ENCODE data around the gene BPIFB1.

Gene BPIFB1, protein sequence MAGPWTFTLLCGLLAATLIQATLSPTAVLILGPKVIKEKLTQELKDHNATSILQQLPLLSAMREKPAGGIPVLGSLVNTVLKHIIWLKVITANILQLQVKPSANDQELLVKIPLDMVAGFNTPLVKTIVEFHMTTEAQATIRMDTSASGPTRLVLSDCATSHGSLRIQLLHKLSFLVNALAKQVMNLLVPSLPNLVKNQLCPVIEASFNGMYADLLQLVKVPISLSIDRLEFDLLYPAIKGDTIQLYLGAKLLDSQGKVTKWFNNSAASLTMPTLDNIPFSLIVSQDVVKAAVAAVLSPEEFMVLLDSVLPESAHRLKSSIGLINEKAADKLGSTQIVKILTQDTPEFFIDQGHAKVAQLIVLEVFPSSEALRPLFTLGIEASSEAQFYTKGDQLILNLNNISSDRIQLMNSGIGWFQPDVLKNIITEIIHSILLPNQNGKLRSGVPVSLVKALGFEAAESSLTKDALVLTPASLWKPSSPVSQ

GRCh38 chr20:33282991-33283555, at the start of gene BPIFB1:
Gene BPIFB1, plus strand, starts transcription at chr20:33283214. Its CDS starts 2,860 bp downstream, at chr20:33286074.
- no peaks in the 10 kb centered on the region for H3K9me3 Mint-ChIP-seq
- ATAC-seq, result no peak
- H3K27me3 Mint-ChIP-seq, result peaks cover 70% of the 10 kb centered on the region
- no peak within 1 kb of the TSS for H3K4me3 Mint-ChIP-seq
- no peak within 1 kb of the TSS for H3K27ac Mint-ChIP-seq
- no peaks in the 10 kb centered on the region for H3K4me1 Mint-ChIP-seq
- no peaks in the 10 kb centered on the region for H3K36me3 Mint-ChIP-seq

GRCh38 chr20:33234050-33234449, 49.0 kb upstream of the BPIFB1 start:
- Mint-ChIP-seq H3K27me3 (peaks cover 66% of the 10 kb centered on the region), H3K9me3 (peaks cover 3% of the 10 kb centered on the region), H3K36me3 (no peaks in the 10 kb centered on the region), H3K27ac (no peak overlapping the region), H3K4me3 (no peak overlapping the region), H3K4me1 (peaks cover 6% of the 10 kb centered on the region)
- ATAC-seq, result no peak

DNA sequence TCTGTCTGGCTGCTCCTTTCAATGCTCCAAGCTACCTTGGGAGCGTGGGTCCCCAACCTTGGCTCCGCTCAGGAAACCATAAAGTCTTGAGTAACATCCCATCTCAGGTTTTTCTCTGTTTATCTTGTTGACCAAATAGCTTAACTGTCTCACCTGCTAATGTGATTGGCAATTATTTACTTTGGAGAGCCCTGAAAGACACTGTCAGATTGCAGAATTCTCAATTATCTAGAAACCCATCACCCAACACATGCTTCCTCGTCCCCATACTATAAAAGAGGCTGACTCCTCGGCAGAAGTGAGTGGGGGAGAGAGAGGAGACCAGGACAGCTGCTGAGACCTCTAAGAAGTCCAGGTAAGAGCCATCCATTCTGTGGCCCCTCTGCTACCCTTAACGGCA, 47.3 kb upstream of the BPIFB1 start, which contains the start of gene BPIFA1:
Gene BPIFA1 (plus strand): TSS at position 301 of the 400 bp plus-strand sequence. CDS start 1,716 bp downstream, outside the sequence.
- ATAC-seq, result no peak
- no peaks in the 10 kb centered on the region for H3K36me3 Mint-ChIP-seq
- H3K9me3 Mint-ChIP-seq, result peaks cover 3% of the 10 kb centered on the region
- peaks cover 6% of the 10 kb centered on the region for H3K4me1 Mint-ChIP-seq
- H3K27ac Mint-ChIP-seq, result no peak within 1 kb of the TSS
- no peak within 1 kb of the TSS for H3K4me3 Mint-ChIP-seq
- peaks cover 70% of the 10 kb centered on the region for H3K27me3 Mint-ChIP-seq

DNA sequence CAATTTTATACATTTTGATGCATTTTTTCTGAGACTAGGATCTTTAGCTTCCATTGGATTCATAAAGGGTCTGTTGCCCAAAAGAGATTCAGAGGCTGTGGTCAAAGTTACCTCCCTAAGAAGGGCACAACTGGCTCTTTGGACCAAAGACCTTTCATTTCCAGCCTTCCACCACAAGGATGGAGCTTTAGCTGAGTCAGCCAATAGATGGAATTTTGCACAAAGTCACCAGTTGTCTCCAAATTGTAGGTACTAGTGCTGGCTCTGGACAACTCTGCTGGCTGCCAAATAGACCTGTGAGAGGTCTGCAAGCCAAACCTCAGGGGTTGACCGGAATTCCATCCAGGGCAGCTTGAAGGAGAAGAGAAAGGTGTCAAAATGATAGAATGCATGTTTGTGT, 46.7 kb upstream of the BPIFB1 start:
- Mint-ChIP-seq H3K27ac (no peak overlapping the region), H3K9me3 (no peaks in the 10 kb centered on the region), H3K27me3 (peaks cover 64% of the 10 kb centered on the region), H3K36me3 (no peaks in the 10 kb centered on the region), H3K4me1 (no peaks in the 10 kb centered on the region), H3K4me3 (no peak overlapping the region)
- ATAC-seq, result no peak

- H3K4me3 Mint-ChIP-seq, result no peak overlapping the region
- H3K27ac Mint-ChIP-seq, result no peak overlapping the region
- no peaks in the 10 kb centered on the region for H3K36me3 Mint-ChIP-seq
- H3K4me1 Mint-ChIP-seq, result no peaks in the 10 kb centered on the region
- no peaks in the 10 kb centered on the region for H3K9me3 Mint-ChIP-seq
- no peak for ATAC-seq
- peaks cover 48% of the 10 kb centered on the region for H3K27me3 Mint-ChIP-seq
These were observed 45.0 kb upstream of the BPIFB1 start for GRCh38 chr20:33237989-33238388.

DNA sequence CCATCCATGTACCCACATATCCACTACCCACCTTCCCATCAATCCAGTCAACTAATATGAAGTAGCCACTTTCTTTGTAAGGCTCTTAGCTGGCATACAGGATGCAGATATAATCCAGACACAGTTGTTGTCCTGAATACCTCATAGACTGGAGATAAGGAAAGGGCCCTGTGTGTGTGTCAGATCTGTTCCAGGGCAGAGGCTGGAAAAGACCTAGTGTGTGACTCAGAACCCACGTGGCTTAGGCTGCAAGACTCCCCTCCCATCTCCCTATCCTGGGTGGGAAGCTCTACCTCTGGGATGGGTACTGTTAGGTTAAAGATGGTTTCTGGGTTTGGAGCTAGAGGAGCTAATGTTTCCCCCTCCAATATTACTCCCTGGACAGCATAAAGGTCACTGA, 43.6 kb upstream of the BPIFB1 start:
- H3K27me3 Mint-ChIP-seq, result peaks cover 35% of the 10 kb centered on the region
- ATAC-seq, result no peak
- no peaks in the 10 kb centered on the region for H3K36me3 Mint-ChIP-seq
- no peaks in the 10 kb centered on the region for H3K4me1 Mint-ChIP-seq
- H3K9me3 Mint-ChIP-seq, result no peaks in the 10 kb centered on the region
- H3K27ac Mint-ChIP-seq, result no peak overlapping the region
- H3K4me3 Mint-ChIP-seq, result no peak overlapping the region

- Mint-ChIP-seq H3K4me3 (no peak overlapping the region), H3K36me3 (no peaks in the 10 kb centered on the region), H3K27ac (no peak overlapping the region), H3K4me1 (no peaks in the 10 kb centered on the region), H3K27me3 (peaks cover 29% of the 10 kb centered on the region), H3K9me3 (no peaks in the 10 kb centered on the region)
- no peak for ATAC-seq
These were observed 42.9 kb upstream of the BPIFB1 start for GRCh38 chr20:33239979-33240736.

DNA sequence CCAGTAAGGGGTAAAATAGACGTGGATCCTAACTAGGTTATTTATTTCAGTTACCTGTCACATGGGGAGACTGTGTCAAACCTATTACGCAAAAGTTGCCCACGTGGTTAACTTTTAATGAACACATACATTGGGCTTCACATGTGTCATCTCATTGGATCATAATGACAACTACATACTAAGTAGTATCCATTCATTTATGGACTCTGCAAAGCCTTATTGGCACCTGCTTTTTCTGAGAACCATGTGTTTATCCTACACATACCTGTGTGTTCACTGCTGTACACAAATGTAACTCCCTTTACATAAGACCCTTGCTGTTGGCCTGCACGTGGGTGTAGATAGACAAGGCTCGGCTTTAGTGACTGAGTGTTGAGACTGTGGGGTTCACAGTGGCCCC, 42.1 kb upstream of the BPIFB1 start:
- Mint-ChIP-seq H3K4me3 (no peak overlapping the region), H3K9me3 (no peaks in the 10 kb centered on the region), H3K36me3 (no peaks in the 10 kb centered on the region), H3K4me1 (no peaks in the 10 kb centered on the region), H3K27ac (no peak overlapping the region), H3K27me3 (peaks cover 29% of the 10 kb centered on the region)
- ATAC-seq, result no peak

DNA sequence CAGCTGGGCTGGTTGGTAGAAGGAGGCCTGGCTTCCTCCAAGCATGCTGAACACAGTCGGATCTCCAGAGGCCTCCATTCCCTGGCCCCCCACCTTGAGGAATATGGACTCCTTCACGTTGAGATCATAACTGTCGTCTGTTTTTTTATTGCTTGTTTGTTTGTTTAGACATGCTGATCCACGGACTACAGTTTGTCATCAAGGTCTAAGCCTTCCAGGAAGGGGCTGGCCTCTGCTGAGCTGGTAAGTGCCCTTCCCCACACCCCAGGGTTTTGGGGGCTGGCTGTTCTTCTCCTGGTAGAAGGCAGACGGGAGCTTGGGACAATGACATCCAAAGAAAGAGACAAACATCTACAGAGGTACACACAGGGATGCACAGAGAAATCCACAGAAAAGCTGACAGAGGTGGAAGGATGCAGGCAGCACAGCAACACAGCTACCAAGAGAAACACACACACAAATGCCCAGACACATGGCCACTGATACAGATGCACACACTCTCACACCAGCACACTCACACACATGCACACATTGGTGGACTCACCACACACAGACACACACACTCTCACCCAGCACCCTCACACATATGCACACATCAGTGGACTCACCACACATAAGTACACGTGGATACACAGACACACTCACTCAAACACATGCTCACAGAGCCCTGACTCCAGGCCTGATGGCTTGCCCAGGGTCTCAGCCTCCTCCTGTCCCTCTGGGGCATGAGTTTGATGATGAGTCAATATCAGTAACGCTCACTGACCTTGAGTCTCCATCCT, 40.5 kb upstream of the BPIFB1 start:
- H3K9me3 Mint-ChIP-seq, result no peaks in the 10 kb centered on the region
- no peak for ATAC-seq

DNA sequence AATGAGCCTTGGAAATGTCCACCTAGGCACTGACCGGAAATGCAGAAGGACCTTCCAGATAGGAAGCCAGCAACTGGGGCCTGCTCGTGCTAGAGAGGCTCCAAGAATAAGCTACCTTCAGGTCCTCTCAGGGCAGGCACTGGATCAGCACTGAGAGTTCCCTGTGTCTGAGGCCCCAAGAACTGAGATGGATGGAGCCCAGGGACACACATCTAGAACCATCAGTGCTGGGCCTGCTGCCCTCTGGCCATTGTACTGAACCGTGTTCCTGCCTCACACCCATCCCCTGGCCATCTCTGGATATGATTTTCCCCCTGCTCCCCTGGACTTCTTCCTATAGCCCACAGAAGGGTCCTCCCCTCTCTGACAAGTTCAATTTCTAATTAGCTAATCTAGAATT, 36.9 kb upstream of the BPIFB1 start:
- no peaks in the 10 kb centered on the region for H3K4me1 Mint-ChIP-seq
- H3K9me3 Mint-ChIP-seq, result no peaks in the 10 kb centered on the region
- ATAC-seq, result no peak
- no peaks in the 10 kb centered on the region for H3K36me3 Mint-ChIP-seq
- no peak overlapping the region for H3K4me3 Mint-ChIP-seq
- H3K27me3 Mint-ChIP-seq, result no peaks in the 10 kb centered on the region
- no peak overlapping the region for H3K27ac Mint-ChIP-seq

More for the DNA sequence above, 40.5 kb upstream of the BPIFB1 start:
- Mint-ChIP-seq H3K4me1 (no peaks in the 10 kb centered on the region), H3K36me3 (no peaks in the 10 kb centered on the region), H3K4me3 (no peak overlapping the region), H3K27ac (no peak overlapping the region), H3K27me3 (peaks cover 22% of the 10 kb centered on the region)

DNA sequence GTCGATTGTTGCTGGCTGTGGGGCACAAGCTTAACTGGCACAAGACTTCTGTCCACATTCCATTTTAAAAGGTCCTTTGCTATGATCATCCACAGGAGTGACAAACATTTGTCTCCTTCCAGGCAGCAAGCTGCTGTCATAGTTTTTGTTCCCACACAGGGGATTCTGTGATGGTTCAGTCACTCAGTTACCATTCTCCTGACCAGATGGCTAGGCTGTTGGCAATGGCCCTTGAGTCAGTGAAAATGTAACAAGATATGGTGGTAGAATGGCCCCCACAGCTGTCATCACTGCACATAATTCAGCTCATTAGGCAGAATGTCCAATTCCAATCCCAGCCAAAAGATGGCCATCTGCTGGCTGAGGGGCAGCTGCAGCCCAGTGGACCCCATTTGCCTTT, 33.6 kb upstream of the BPIFB1 start:
- H3K9me3 Mint-ChIP-seq, result peaks cover 5% of the 10 kb centered on the region
- H3K4me3 Mint-ChIP-seq, result no peak overlapping the region
- H3K4me1 Mint-ChIP-seq, result no peaks in the 10 kb centered on the region
- peaks cover 8% of the 10 kb centered on the region for H3K27me3 Mint-ChIP-seq
- H3K27ac Mint-ChIP-seq, result no peak overlapping the region
- H3K36me3 Mint-ChIP-seq, result no peaks in the 10 kb centered on the region
- no peak for ATAC-seq

- Mint-ChIP-seq H3K36me3 (no peaks in the 10 kb centered on the region), H3K27me3 (peaks cover 16% of the 10 kb centered on the region), H3K4me3 (no peak overlapping the region), H3K9me3 (peaks cover 6% of the 10 kb centered on the region), H3K27ac (no peak overlapping the region), H3K4me1 (no peaks in the 10 kb centered on the region)
- no peak for ATAC-seq
These were observed 32.3 kb upstream of the BPIFB1 start for GRCh38 chr20:33250666-33251065.

GRCh38 chr20:33251496-33251895, 31.5 kb upstream of the BPIFB1 start:
- peaks cover 6% of the 10 kb centered on the region for H3K9me3 Mint-ChIP-seq
- H3K4me1 Mint-ChIP-seq, result no peaks in the 10 kb centered on the region
- H3K36me3 Mint-ChIP-seq, result no peaks in the 10 kb centered on the region
- ATAC-seq, result no peak
- H3K27me3 Mint-ChIP-seq, result peaks cover 23% of the 10 kb centered on the region
- H3K27ac Mint-ChIP-seq, result no peak overlapping the region
- no peak overlapping the region for H3K4me3 Mint-ChIP-seq

GRCh38 chr20:33252460-33252859, 30.6 kb upstream of the BPIFB1 start:
- H3K27ac Mint-ChIP-seq, result no peak overlapping the region
- H3K4me3 Mint-ChIP-seq, result no peak overlapping the region
- peaks cover 6% of the 10 kb centered on the region for H3K9me3 Mint-ChIP-seq
- peaks cover 32% of the 10 kb centered on the region for H3K27me3 Mint-ChIP-seq
- no peaks in the 10 kb centered on the region for H3K36me3 Mint-ChIP-seq
- ATAC-seq, result no peak
- no peaks in the 10 kb centered on the region for H3K4me1 Mint-ChIP-seq

GRCh38 chr20:33255005-33255404, 28.0 kb upstream of the BPIFB1 start:
- H3K36me3 Mint-ChIP-seq, result no peaks in the 10 kb centered on the region
- ATAC-seq, result no peak
- H3K4me1 Mint-ChIP-seq, result no peaks in the 10 kb centered on the region
- H3K27me3 Mint-ChIP-seq, result peaks cover 32% of the 10 kb centered on the region
- no peak overlapping the region for H3K27ac Mint-ChIP-seq
- peaks cover 6% of the 10 kb centered on the region for H3K9me3 Mint-ChIP-seq
- no peak overlapping the region for H3K4me3 Mint-ChIP-seq
